Jurkat, Clone E6-1 (cell line): ENCODE measurements around the gene PCCA.

Experiments
- DNase-seq: peaks from one replicate; pipeline ENCODE4 v3.0.0-alpha.2; 2011; ENCODE audit warnings: low read depth, low spot score
- H3K4me3 ChIP-seq: 2 replicates; pipeline ENCODE4 v1.5.1; 2011; ENCODE audit warnings: mild to moderate bottlenecking, low read length, control low read depth, moderate library complexity

Gene PCCA

GRCh38 chr13:100465558-100465957, 376.7 kb downstream of the PCCA start:
- no peak for DNase-seq

GRCh38 chr13:100470866-100471505, 382.1 kb downstream of the PCCA start:
- peak; percentile 67 for DNase-seq
- H3K4me3 ChIP-seq, result no peak overlapping the region

More at GRCh38 chr13:100465558-100465957, 376.7 kb downstream of the PCCA start:
- H3K4me3 ChIP-seq, result no peak overlapping the region

GRCh38 chr13:100473087-100473486, 384.2 kb downstream of the PCCA start:
- H3K4me3 ChIP-seq, result no peak overlapping the region

GRCh38 chr13:100473501-100474044, 384.7 kb downstream of the PCCA start:
- no peak for DNase-seq
- H3K4me3 ChIP-seq, result no peak overlapping the region

More at GRCh38 chr13:100473087-100473486, 384.2 kb downstream of the PCCA start:
- DNase-seq, result no peak

- no peak overlapping the region for H3K4me3 ChIP-seq
- no peak for DNase-seq
Observed at GRCh38 chr13:100476963-100477362, 388.1 kb downstream of the PCCA start.

GRCh38 chr13:100478107-100478809, 389.4 kb downstream of the PCCA start:
- DNase-seq, result no peak
- no peak overlapping the region for H3K4me3 ChIP-seq

- DNase-seq, result no peak
- no peak overlapping the region for H3K4me3 ChIP-seq
Observed at GRCh38 chr13:100480676-100481075, 391.8 kb downstream of the PCCA start.

- DNase-seq, result no peak
- H3K4me3 ChIP-seq, result no peak overlapping the region
Observed at GRCh38 chr13:100483139-100483538, 394.2 kb downstream of the PCCA start.

- H3K4me3 ChIP-seq, result no peak overlapping the region
- no peak for DNase-seq
Observed at GRCh38 chr13:100483841-100484381, 395.0 kb downstream of the PCCA start.

- DNase-seq, result no peak
- H3K4me3 ChIP-seq, result no peak overlapping the region
Observed at GRCh38 chr13:100484702-100485101, 395.8 kb downstream of the PCCA start.

- no peak for DNase-seq
- no peak overlapping the region for H3K4me3 ChIP-seq
Observed at GRCh38 chr13:100485265-100485664, 396.4 kb downstream of the PCCA start.

GRCh38 chr13:100490692-100491091, 401.8 kb downstream of the PCCA start:
- no peak for DNase-seq
- H3K4me3 ChIP-seq, result no peak overlapping the region

- no peak for DNase-seq
- H3K4me3 ChIP-seq, result no peak overlapping the region
Observed at GRCh38 chr13:100491164-100491842, 402.4 kb downstream of the PCCA start.

- no peak for DNase-seq
- H3K4me3 ChIP-seq, result no peak overlapping the region
Observed at GRCh38 chr13:100493418-100493817, 404.5 kb downstream of the PCCA start.

GRCh38 chr13:100495455-100495854, 406.6 kb downstream of the PCCA start:
- no peak for DNase-seq
- H3K4me3 ChIP-seq, result no peak overlapping the region

GRCh38 chr13:100497389-100497788, 408.5 kb downstream of the PCCA start:
- no peak for DNase-seq
- no peak overlapping the region for H3K4me3 ChIP-seq

GRCh38 chr13:100502446-100502845, 413.6 kb downstream of the PCCA start:
- H3K4me3 ChIP-seq, result no peak overlapping the region
- DNase-seq, result no peak

GRCh38 chr13:100503622-100504021, 414.7 kb downstream of the PCCA start:
- DNase-seq, result no peak
- no peak overlapping the region for H3K4me3 ChIP-seq

- DNase-seq, result no peak
- no peak overlapping the region for H3K4me3 ChIP-seq
Observed at GRCh38 chr13:100506154-100506553, 417.3 kb downstream of the PCCA start.
